Measurements from ENCODE around the gene ATP6V1G1.

Gene ATP6V1G1

GRCh38 chr9:114613087-114613486 lies 25.5 kb downstream of the ATP6V1G1 start:
- DNase-seq, result no peak

GRCh38 chr9:114613919-114614318 lies 26.4 kb downstream of the ATP6V1G1 start:
- DNase-seq, result no peak

GRCh38 chr9:114614373-114614772 lies 26.8 kb downstream of the ATP6V1G1 start:
- DNase-seq, result no peak

GRCh38 chr9:114616684-114617520 lies 29.3 kb downstream of the ATP6V1G1 start:
- no peak for DNase-seq

GRCh38 chr9:114619191-114619761 lies 31.7 kb downstream of the ATP6V1G1 start:
- DNase-seq, result no peak

GRCh38 chr9:114621561-114621960 lies 34.0 kb downstream of the ATP6V1G1 start:
- DNase-seq, result no peak

- no peak for DNase-seq
Observed at GRCh38 chr9:114621975-114622609, 34.5 kb downstream of the ATP6V1G1 start.

GRCh38 chr9:114624677-114625076 lies 37.1 kb downstream of the ATP6V1G1 start:
- no peak for DNase-seq

GRCh38 chr9:114626415-114627020 lies 38.9 kb downstream of the ATP6V1G1 start:
- DNase-seq, result no peak

GRCh38 chr9:114627553-114627952 lies 40.0 kb downstream of the ATP6V1G1 start:
- no peak for DNase-seq

- DNase-seq, result no peak
Observed at GRCh38 chr9:114629563-114630090, 42.1 kb downstream of the ATP6V1G1 start.

GRCh38 chr9:114631166-114631565 lies 43.6 kb downstream of the ATP6V1G1 start:
- no peak for DNase-seq

- no peak for DNase-seq
Observed at GRCh38 chr9:114633438-114634089, 46.0 kb downstream of the ATP6V1G1 start.

- no peak for DNase-seq
Observed at GRCh38 chr9:114634387-114634786, 46.8 kb downstream of the ATP6V1G1 start.

GRCh38 chr9:114638404-114638803 lies 50.8 kb downstream of the ATP6V1G1 start:
- DNase-seq, result no peak

GRCh38 chr9:114641967-114642366 lies 54.4 kb downstream of the ATP6V1G1 start:
- no peak for DNase-seq

- DNase-seq, result no peak
Observed at GRCh38 chr9:114643001-114643400, 55.4 kb downstream of the ATP6V1G1 start.

- no peak for DNase-seq
Observed at GRCh38 chr9:114643896-114644295, 56.3 kb downstream of the ATP6V1G1 start.

Measured in NCI-H1436 treated with DMSO at 0.1 percent for 48 hours (cell line).